ENCODE measurements around the gene NAV2.

NAV2 gene

GRCh38 chr11:19744130-19744529, 31.5 kb downstream of the NAV2 start:
- in situ Hi-C loops (cut with HindIII; ENCODE audit: low sequenced_read_pairs) = no loop called here
- H3K4me3 ChIP-seq (ENCODE audit: low read depth, low read length) = no peak overlapping the region
- TF ChIP-seq, protein P1, sequence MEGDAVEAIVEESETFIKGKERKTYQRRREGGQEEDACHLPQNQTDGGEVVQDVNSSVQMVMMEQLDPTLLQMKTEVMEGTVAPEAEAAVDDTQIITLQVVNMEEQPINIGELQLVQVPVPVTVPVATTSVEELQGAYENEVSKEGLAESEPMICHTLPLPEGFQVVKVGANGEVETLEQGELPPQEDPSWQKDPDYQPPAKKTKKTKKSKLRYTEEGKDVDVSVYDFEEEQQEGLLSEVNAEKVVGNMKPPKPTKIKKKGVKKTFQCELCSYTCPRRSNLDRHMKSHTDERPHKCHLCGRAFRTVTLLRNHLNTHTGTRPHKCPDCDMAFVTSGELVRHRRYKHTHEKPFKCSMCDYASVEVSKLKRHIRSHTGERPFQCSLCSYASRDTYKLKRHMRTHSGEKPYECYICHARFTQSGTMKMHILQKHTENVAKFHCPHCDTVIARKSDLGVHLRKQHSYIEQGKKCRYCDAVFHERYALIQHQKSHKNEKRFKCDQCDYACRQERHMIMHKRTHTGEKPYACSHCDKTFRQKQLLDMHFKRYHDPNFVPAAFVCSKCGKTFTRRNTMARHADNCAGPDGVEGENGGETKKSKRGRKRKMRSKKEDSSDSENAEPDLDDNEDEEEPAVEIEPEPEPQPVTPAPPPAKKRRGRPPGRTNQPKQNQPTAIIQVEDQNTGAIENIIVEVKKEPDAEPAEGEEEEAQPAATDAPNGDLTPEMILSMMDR (IDR thresholded peaks at IDR 0.05; ENCODE audit: low read depth, low read length) = no peak
- no peak for DNase-seq (ENCODE audit: low read depth, low spot score)

DNA sequence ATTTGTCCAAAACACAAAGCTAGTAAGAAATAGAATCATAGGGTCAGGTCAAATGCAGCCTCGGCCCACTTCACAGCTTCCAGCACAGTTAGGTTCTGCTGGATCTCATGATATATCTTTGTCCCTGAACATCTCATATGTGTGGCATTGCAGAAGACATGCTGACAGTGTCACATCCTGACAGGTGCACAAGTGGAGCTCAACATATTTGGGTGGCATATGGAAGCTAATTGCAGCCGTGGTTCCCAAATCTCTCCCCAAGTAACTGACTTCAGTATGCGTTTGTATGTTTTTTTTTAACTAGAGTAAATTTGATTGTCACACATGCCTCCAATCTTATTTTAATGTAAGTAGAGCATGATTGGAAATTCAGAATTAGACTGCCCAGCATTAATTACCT, 33.4 kb downstream of the NAV2 start:
- no peak for DNase-seq (ENCODE audit: low read depth, low spot score)
- in situ Hi-C loops (cut with HindIII; ENCODE audit: low sequenced_read_pairs) = no loop called here
- TF ChIP-seq, protein P1 (IDR thresholded peaks at IDR 0.05; ENCODE audit: low read depth, low read length) = no peak
- H3K4me3 ChIP-seq (ENCODE audit: low read depth, low read length) = no peak overlapping the region

GRCh38 chr11:19747634-19748033, 35.0 kb downstream of the NAV2 start:
- no peak for DNase-seq (ENCODE audit: low read depth, low spot score)
- in situ Hi-C loops (cut with HindIII; ENCODE audit: low sequenced_read_pairs) = no loop called here
- TF ChIP-seq, protein P1 (IDR thresholded peaks at IDR 0.05; ENCODE audit: low read depth, low read length) = no peak
- H3K4me3 ChIP-seq (ENCODE audit: low read depth, low read length) = no peak overlapping the region

- TF ChIP-seq, protein P1 (IDR thresholded peaks at IDR 0.05; ENCODE audit: low read depth, low read length) = no peak
Observed at GRCh38 chr11:19751055-19751454, 38.4 kb downstream of the NAV2 start.

GRCh38 chr11:19753451-19754106, 40.9 kb downstream of the NAV2 start:
- DNase-seq (ENCODE audit: low read depth, low spot score) = no peak
- in situ Hi-C loops (cut with HindIII; ENCODE audit: low sequenced_read_pairs) = no loop called here
- H3K4me3 ChIP-seq (ENCODE audit: low read depth, low read length) = no peak overlapping the region
- TF ChIP-seq, protein P1 (IDR thresholded peaks at IDR 0.05; ENCODE audit: low read depth, low read length) = no peak

More at GRCh38 chr11:19751055-19751454, 38.4 kb downstream of the NAV2 start:
- in situ Hi-C loops (cut with HindIII; ENCODE audit: low sequenced_read_pairs) = no loop called here
- no peak for DNase-seq (ENCODE audit: low read depth, low spot score)
- no peak overlapping the region for H3K4me3 ChIP-seq (ENCODE audit: low read depth, low read length)

- TF ChIP-seq, protein P1 (IDR thresholded peaks at IDR 0.05; ENCODE audit: low read depth, low read length) = no peak
- no peak overlapping the region for H3K4me3 ChIP-seq (ENCODE audit: low read depth, low read length)
- in situ Hi-C loops (cut with HindIII; ENCODE audit: low sequenced_read_pairs) = no loop called here
- DNase-seq (ENCODE audit: low read depth, low spot score) = no peak
Observed at GRCh38 chr11:19756675-19757475, 44.2 kb downstream of the NAV2 start.
